ENCODE measurements around the gene FBXW4.

Gene FBXW4

DNA sequence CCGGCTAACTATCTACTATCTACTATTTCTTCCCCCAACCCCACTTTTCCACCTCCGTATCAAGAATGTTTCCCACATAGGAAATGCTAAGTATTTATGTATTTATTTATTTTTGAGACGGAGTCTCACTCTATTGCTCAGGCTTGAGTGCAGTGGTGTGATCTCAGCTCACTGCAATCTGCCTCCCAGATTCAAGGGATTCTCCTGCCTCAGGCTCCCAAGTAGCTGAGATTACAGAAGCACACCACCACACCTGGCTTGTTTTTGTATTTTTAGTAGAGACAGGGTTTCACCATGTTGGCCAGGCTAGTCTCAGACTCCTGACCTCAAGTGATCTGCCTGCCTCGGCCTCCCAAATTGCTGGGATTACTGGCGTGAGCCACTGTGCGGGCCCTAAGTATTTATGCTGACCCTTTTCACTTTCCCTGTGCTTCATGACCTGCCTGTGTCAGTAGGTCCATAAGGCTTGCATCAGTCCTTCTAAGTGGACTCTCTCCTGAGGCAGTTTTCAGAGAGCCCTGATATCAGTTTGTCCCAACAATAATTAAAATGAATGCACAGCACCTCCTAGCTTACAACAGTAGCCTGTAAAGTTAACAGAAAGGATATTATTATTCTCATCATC is 25.7 kb upstream of the FBXW4 start:
- CTCF ChIA-PET: interaction anchor here (1.8 kb wide), 1 partner anchor 118 kb away, joined by 5 read pairs; no protein-coding TSS in a partner anchor

DNA sequence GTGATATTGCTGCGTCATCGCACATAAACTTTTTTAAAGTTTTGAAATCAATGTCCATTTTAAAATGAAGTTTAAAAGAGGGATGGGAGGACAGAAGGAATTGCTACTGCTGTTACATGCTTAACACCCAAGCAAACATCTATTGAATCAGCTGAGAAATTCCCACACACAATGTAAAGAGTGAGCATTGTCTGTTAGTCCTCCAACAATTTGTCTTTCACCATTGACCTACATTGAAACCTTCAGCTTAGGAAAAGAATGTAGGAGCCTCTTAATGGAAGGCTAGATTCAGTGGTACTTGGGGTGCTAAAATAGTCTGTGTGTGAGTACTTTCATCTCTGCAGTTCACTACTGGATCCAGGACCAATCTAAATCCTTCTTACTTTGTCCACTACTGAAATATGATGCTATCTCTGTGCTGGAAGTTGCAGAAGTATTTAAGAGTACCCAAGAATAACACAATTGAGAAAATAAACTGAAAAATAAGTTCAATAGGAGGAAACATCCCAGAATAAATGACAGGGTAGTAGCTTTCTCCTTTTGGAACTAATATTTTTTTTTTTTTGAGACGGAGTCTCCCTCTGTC is 23.8 kb upstream of the FBXW4 start:
- POLR2A ChIA-PET: no interaction called here
- TF ChIP-seq ZNF600 (tag by site-specific recombination; IDR thresholded peaks at IDR 0.05): peak; percentile 73; the same call in 1 of the 2 replicates
- no peak for TF ChIP-seq ZSCAN16 (tag by site-specific recombination; IDR thresholded peaks at IDR 0.05)

More for the DNA sequence above, 25.7 kb upstream of the FBXW4 start:
- TF ChIP-seq ZNF350 (tag by site-specific recombination; IDR thresholded peaks at IDR 0.05) (no peak), KLF1 (tag by site-specific recombination; IDR thresholded peaks at IDR 0.05) (no peak), ZNF585B (tag by site-specific recombination; IDR thresholded peaks at IDR 0.05) (no peak), KLF16 (tag by site-specific recombination; IDR thresholded peaks at IDR 0.05) (no peak), RBAK (tag by site-specific recombination; IDR thresholded peaks at IDR 0.05) (no peak), ZNF747 (tag by site-specific recombination; IDR thresholded peaks at IDR 0.05) (no peak), KLF8 (tag by site-specific recombination; IDR thresholded peaks at IDR 0.05) (no peak), HOXD13 (CRISPR knock-in tag; IDR thresholded peaks at IDR 0.05; ENCODE audit: borderline replicate concordance) (no peak)
- Histone ChIP-seq H3K4me1 (ENCODE audit: control insufficient read depth, insufficient read depth, low read length) (no peaks in the 10 kb centered on the region), H3K36me3 (ENCODE audit: control insufficient read depth in 2 of 2, insufficient read depth in 1 of 2, low read length in 2 of 2) (no peaks in the 10 kb centered on the region), H3K27ac (ENCODE audit: extremely low read depth, low read depth, low read length) (no peak overlapping the region), H3K4me3 (ENCODE audit: low read depth, low read length) (no peak overlapping the region), H3K9me3 (ENCODE audit: control insufficient read depth, insufficient read depth, low read depth, low read length) (no peaks in the 10 kb centered on the region)
- POLR2A ChIA-PET: no interaction called here

DNA sequence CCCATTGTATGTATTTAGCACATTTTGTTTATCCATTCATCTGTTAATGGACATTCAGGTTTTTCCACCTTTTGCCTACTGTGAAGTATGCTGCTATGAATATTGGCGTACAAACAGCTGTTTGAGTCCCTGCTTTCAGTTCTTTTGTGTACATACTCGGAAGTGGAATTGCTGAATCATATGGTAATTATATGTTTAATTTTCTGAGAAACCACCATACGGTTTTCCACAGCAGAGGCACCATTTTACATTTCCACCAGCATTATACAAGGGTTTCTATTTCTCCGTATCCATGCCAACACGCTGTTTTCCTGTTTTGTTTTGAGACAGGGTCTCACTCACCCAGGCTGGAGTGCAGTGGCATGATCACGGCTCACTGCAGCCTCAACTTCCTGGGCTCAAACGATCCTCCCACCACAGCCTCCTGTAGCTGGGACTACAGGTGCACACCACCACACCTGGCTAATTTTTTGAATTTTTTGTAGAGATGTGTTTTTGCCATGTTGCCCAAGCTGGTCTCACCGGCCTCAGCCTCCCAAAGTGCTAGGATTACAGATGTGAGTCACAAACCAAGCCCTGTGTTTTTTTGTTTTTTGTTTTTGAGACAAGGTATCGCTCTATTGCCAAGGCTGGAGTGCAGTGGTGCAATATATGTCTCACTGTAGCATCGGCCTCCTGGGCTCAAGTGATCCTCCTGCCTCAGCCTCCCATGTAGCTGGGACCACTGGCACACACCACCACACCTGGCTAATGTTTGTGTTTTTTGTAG is 22.1 kb upstream of the FBXW4 start:
- Histone ChIP-seq H3K4me3 (ENCODE audit: low read depth, low read length) (no peak overlapping the region), H3K27ac (ENCODE audit: extremely low read depth, low read depth, low read length) (no peak overlapping the region), H3K4me1 (ENCODE audit: control insufficient read depth, insufficient read depth, low read length) (no peaks in the 10 kb centered on the region), H3K36me3 (ENCODE audit: control insufficient read depth in 2 of 2, insufficient read depth in 1 of 2, low read length in 2 of 2) (no peaks in the 10 kb centered on the region), H3K9me3 (ENCODE audit: control insufficient read depth, insufficient read depth, low read depth, low read length) (no peaks in the 10 kb centered on the region)
- CTCF ChIA-PET: no interaction called here
- POLR2A ChIA-PET: no interaction called here
- TF ChIP-seq ZNF37A (tag by site-specific recombination; IDR thresholded peaks at IDR 0.05) (no peak), ZIC2 (tag by site-specific recombination; IDR thresholded peaks at IDR 0.05) (no peak), KLF8 (tag by site-specific recombination; IDR thresholded peaks at IDR 0.05) (no peak), ZNF776 (tag by site-specific recombination; IDR thresholded peaks at IDR 0.05; ENCODE audit: borderline replicate concordance) (no peak), ZNF174 (tag by site-specific recombination; IDR thresholded peaks at IDR 0.05) (no peak), ZNF280D (tag by site-specific recombination; IDR thresholded peaks at IDR 0.05) (no peak)
- TF ChIP-seq, protein P1, sequence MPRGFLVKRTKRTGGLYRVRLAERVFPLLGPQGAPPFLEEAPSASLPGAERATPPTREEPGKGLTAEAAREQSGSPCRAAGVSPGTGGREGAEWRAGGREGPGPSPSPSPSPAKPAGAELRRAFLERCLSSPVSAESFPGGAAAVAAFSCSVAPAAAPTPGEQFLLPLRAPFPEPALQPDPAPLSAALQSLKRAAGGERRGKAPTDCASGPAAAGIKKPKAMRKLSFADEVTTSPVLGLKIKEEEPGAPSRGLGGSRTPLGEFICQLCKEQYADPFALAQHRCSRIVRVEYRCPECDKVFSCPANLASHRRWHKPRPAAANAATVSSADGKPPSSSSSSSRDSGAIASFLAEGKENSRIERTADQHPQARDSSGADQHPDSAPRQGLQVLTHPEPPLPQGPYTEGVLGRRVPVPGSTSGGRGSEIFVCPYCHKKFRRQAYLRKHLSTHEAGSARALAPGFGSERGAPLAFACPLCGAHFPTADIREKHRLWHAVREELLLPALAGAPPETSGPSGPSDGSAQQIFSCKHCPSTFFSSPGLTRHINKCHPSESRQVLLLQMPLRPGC (tag by site-specific recombination; IDR thresholded peaks at IDR 0.05): no peak
- TF ChIP-seq, protein P2, sequence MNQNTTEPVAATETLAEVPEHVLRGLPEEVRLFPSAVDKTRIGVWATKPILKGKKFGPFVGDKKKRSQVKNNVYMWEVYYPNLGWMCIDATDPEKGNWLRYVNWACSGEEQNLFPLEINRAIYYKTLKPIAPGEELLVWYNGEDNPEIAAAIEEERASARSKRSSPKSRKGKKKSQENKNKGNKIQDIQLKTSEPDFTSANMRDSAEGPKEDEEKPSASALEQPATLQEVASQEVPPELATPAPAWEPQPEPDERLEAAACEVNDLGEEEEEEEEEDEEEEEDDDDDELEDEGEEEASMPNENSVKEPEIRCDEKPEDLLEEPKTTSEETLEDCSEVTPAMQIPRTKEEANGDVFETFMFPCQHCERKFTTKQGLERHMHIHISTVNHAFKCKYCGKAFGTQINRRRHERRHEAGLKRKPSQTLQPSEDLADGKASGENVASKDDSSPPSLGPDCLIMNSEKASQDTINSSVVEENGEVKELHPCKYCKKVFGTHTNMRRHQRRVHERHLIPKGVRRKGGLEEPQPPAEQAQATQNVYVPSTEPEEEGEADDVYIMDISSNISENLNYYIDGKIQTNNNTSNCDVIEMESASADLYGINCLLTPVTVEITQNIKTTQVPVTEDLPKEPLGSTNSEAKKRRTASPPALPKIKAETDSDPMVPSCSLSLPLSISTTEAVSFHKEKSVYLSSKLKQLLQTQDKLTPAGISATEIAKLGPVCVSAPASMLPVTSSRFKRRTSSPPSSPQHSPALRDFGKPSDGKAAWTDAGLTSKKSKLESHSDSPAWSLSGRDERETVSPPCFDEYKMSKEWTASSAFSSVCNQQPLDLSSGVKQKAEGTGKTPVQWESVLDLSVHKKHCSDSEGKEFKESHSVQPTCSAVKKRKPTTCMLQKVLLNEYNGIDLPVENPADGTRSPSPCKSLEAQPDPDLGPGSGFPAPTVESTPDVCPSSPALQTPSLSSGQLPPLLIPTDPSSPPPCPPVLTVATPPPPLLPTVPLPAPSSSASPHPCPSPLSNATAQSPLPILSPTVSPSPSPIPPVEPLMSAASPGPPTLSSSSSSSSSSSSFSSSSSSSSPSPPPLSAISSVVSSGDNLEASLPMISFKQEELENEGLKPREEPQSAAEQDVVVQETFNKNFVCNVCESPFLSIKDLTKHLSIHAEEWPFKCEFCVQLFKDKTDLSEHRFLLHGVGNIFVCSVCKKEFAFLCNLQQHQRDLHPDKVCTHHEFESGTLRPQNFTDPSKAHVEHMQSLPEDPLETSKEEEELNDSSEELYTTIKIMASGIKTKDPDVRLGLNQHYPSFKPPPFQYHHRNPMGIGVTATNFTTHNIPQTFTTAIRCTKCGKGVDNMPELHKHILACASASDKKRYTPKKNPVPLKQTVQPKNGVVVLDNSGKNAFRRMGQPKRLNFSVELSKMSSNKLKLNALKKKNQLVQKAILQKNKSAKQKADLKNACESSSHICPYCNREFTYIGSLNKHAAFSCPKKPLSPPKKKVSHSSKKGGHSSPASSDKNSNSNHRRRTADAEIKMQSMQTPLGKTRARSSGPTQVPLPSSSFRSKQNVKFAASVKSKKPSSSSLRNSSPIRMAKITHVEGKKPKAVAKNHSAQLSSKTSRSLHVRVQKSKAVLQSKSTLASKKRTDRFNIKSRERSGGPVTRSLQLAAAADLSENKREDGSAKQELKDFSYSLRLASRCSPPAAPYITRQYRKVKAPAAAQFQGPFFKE (tag by site-specific recombination; IDR thresholded peaks at IDR 0.05; ENCODE audit: borderline replicate concordance): no peak

More for the DNA sequence above, 23.8 kb upstream of the FBXW4 start:
- Histone ChIP-seq H3K9me3 (ENCODE audit: control insufficient read depth, insufficient read depth, low read depth, low read length) (no peaks in the 10 kb centered on the region), H3K27ac (ENCODE audit: extremely low read depth, low read depth, low read length) (no peak overlapping the region), H3K4me3 (ENCODE audit: low read depth, low read length) (no peak overlapping the region), H3K36me3 (ENCODE audit: control insufficient read depth in 2 of 2, insufficient read depth in 1 of 2, low read length in 2 of 2) (no peaks in the 10 kb centered on the region), H3K4me1 (ENCODE audit: control insufficient read depth, insufficient read depth, low read length) (no peaks in the 10 kb centered on the region)
- CTCF ChIA-PET: interaction anchor here (0.6 to 1.7 kb wide), 2 partner anchors 63 to 66 kb away, joined by 3 to 6 read pairs; no protein-coding TSS in a partner anchor
